ENCODE measurements around the gene HSD11B1. TPM values are rescaled to one million over a fixed set of nuclear protein-coding genes. Genes with fewer than 3 reads are reported as not detected.

The HSD11B1 gene
- total and polyA plus RNA-seq, 4 donors, result 3.0 to 21.5 (median 12.1) TPM

DNA sequence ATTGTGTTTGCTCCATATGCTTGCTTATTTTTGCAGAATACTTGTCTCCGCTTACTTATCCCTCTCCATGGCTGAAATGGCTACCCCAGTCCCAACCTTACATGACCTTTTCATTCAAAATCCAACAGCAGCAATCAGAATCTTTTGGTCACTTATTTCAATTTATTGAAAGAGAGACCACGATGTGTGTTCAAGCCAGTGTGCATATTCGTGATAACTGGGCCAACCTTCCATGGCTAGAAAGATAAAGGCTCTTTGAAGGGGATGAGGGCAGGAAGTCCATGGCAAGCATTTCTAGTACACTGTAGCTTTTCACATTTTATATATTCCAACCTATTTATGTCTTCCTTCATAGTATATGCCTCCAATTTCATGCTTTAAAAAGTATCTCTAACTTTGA, 23.1 kb downstream of the HSD11B1 start:
- intact Hi-C loops (cut with DNase I), result no loop called here
- ATAC-seq (ENCODE audit: low FRiP score) (no peak), DNase-seq (no peak)
- H3K36me3 ChIP-seq (ENCODE audit: control insufficient read depth in 1 of 2, insufficient read depth in 2 of 2, low read length in 1 of 2), result no peaks in the 10 kb centered on the region
- H3K27me3 ChIP-seq (ENCODE audit: control insufficient read depth in 1 of 2, insufficient read depth in 2 of 2, low read length in 1 of 2), result no peaks in the 10 kb centered on the region
- WGBS, 2 donors, result 82 to 84% methylated on average over 3 of the region's 3 CpGs
- H3K27ac ChIP-seq (ENCODE audit: low read depth in 1 of 2, low read length in 2 of 2), result no peak overlapping the region
- H3K9me3 ChIP-seq (ENCODE audit: control insufficient read depth, low read length), result peaks cover 2% of the 10 kb centered on the region
- H3K4me3 ChIP-seq (ENCODE audit: low read length in 2 of 2), result no peak overlapping the region
- no peaks in the 10 kb centered on the region for H3K4me1 ChIP-seq (ENCODE audit: control insufficient read depth in 1 of 2, insufficient read depth in 2 of 2, low read length in 2 of 2)

DNA sequence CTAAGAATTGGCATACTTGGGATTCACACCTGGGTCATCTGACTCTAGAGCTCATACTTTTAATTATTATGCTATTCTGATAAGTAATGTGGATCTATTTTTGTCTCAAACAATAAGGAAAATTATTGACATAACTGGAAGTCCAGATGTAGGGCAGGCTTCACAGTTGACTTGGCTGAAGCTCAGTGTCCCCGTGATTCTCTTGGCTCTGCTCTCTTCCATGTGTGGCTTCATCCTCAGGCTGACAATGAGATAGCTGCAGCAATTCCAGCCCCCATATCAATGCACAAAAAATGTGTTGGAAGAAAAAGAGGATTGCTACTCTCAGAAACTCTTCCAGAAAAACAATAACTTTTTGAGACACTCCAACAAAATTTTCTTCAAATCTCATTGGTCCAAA, 23.8 kb downstream of the HSD11B1 start:
- Histone ChIP-seq H3K27ac (ENCODE audit: low read depth in 1 of 2, low read length in 2 of 2) (no peak overlapping the region), H3K4me1 (ENCODE audit: control insufficient read depth in 1 of 2, insufficient read depth in 2 of 2, low read length in 2 of 2) (no peaks in the 10 kb centered on the region), H3K36me3 (ENCODE audit: control insufficient read depth in 1 of 2, insufficient read depth in 2 of 2, low read length in 1 of 2) (no peaks in the 10 kb centered on the region), H3K27me3 (ENCODE audit: control insufficient read depth in 1 of 2, insufficient read depth in 2 of 2, low read length in 1 of 2) (no peaks in the 10 kb centered on the region), H3K9me3 (ENCODE audit: control insufficient read depth, low read length) (peaks cover 2% of the 10 kb centered on the region), H3K4me3 (ENCODE audit: low read length in 2 of 2) (no peak overlapping the region)
- intact Hi-C loops (cut with DNase I), result no loop called here
- DNase-seq, result no peak
- 42 to 47% methylated on average over 1 of the region's 1 CpG for WGBS, 2 donors
- ATAC-seq (ENCODE audit: low FRiP score), result no peak

DNA sequence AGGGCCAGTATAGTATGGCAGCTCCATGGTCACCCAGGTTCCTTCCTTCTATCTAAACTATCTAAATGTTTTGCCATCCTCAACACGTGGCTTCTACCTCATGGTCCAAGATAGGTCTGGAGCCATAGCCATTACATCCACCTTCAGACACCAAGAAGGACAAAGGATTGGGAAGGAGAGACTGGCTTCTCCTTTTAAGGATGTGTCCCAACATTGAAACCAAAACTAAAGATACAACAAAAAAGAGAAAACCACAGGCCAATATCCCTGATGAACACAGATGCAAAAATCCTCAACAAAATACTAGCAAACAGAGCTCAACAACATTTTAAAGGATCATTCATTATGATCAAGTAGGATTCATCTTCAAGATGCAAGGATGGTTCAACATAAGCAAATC, 24.8 kb downstream of the HSD11B1 start:
- Histone ChIP-seq H3K27ac (ENCODE audit: low read depth in 1 of 2, low read length in 2 of 2) (no peak overlapping the region), H3K4me3 (ENCODE audit: low read length in 2 of 2) (no peak overlapping the region), H3K36me3 (ENCODE audit: control insufficient read depth in 1 of 2, insufficient read depth in 2 of 2, low read length in 1 of 2) (no peaks in the 10 kb centered on the region), H3K9me3 (ENCODE audit: control insufficient read depth, low read length) (peaks cover 2% of the 10 kb centered on the region), H3K27me3 (ENCODE audit: control insufficient read depth in 1 of 2, insufficient read depth in 2 of 2, low read length in 1 of 2) (no peaks in the 10 kb centered on the region), H3K4me1 (ENCODE audit: control insufficient read depth in 1 of 2, insufficient read depth in 2 of 2, low read length in 2 of 2) (no peaks in the 10 kb centered on the region)
- no peak for ATAC-seq (ENCODE audit: low FRiP score)
- 46 to 70% methylated on average over 1 of the region's 1 CpG for WGBS, 2 donors
- intact Hi-C loops (cut with DNase I), result no loop called here
- DNase-seq, result no peak

DNA sequence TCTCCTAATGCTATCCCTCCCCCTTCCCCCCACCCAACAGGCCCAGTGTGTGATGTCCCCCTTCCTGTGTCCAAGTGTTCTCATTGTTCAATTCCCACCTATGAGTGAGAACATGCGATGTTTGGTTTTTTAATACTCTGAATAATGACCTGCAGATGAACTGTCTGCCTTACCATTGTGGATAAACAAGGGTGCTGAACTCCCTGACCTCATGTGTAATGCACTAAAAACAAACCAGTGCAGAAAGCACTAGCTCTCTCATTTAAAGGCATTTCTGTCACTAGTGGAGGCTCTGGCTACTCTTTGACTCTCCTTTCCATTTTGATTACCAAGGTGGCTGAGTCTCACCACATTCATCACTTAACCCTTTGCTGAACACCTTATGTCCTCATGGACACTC, 28.1 kb downstream of the HSD11B1 start:
- Histone ChIP-seq H3K36me3 (ENCODE audit: control insufficient read depth in 1 of 2, insufficient read depth in 2 of 2, low read length in 1 of 2) (no peaks in the 10 kb centered on the region), H3K4me1 (ENCODE audit: control insufficient read depth in 1 of 2, insufficient read depth in 2 of 2, low read length in 2 of 2) (no peaks in the 10 kb centered on the region), H3K27me3 (ENCODE audit: control insufficient read depth in 1 of 2, insufficient read depth in 2 of 2, low read length in 1 of 2) (no peaks in the 10 kb centered on the region), H3K27ac (ENCODE audit: low read depth in 1 of 2, low read length in 2 of 2) (no peak overlapping the region), H3K9me3 (ENCODE audit: control insufficient read depth, low read length) (peaks cover 2% of the 10 kb centered on the region), H3K4me3 (ENCODE audit: low read length in 2 of 2) (no peak overlapping the region)
- WGBS, 2 donors, result 25 to 52% methylated on average over 1 of the region's 1 CpG
- no peak for DNase-seq
- no peak for ATAC-seq (ENCODE audit: low FRiP score)
- intact Hi-C loops (cut with DNase I), result no loop called here

DNA sequence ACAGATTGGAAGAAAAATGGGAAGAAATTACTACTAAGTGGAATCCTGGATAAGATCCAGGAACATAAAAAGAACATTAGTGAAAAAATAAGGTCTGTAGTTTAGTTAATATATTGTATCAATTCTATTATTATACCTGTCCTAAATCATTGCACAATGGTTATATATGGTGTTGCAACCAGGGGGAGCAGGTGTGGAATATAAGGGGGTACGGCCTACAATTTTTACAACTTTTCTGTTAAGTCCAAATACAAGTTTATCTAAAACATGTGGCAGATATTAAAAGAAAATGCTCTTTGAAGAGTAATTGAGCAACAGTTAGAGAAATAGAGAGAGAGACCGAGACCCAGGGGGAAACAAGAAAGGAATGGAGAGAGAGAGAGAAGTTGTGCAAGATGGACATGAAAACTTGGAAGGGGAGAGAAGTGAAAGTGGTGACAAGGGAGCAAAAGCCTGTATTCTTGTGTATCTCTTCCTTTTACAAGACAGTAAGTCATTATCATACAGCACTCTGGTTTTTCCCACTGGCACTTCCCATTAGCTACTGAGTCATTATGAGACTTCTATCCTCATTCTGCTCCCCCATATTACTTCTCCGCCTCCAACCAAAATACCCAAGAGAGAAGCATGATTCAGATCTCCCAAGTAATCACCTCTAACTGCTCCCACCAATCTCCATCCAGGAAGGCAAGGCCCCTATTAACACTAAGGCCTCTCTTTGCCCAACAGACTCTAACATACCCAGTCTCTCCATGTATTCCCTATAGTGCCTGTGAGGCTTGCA, 29.0 kb downstream of the HSD11B1 start:
- Histone ChIP-seq H3K4me3 (ENCODE audit: low read length in 2 of 2) (no peak overlapping the region), H3K27me3 (ENCODE audit: control insufficient read depth in 1 of 2, insufficient read depth in 2 of 2, low read length in 1 of 2) (no peaks in the 10 kb centered on the region), H3K4me1 (ENCODE audit: control insufficient read depth in 1 of 2, insufficient read depth in 2 of 2, low read length in 2 of 2) (no peaks in the 10 kb centered on the region), H3K36me3 (ENCODE audit: control insufficient read depth in 1 of 2, insufficient read depth in 2 of 2, low read length in 1 of 2) (no peaks in the 10 kb centered on the region), H3K9me3 (ENCODE audit: control insufficient read depth, low read length) (peaks cover 2% of the 10 kb centered on the region), H3K27ac (ENCODE audit: low read depth in 1 of 2, low read length in 2 of 2) (no peak overlapping the region)
- WGBS, 2 donors, result 89 to 91% methylated on average over 3 of the region's 3 CpGs
- intact Hi-C loops (cut with DNase I), result no loop called here
- DNase-seq (no peak), ATAC-seq (ENCODE audit: low FRiP score) (peak; percentile 60)

DNA sequence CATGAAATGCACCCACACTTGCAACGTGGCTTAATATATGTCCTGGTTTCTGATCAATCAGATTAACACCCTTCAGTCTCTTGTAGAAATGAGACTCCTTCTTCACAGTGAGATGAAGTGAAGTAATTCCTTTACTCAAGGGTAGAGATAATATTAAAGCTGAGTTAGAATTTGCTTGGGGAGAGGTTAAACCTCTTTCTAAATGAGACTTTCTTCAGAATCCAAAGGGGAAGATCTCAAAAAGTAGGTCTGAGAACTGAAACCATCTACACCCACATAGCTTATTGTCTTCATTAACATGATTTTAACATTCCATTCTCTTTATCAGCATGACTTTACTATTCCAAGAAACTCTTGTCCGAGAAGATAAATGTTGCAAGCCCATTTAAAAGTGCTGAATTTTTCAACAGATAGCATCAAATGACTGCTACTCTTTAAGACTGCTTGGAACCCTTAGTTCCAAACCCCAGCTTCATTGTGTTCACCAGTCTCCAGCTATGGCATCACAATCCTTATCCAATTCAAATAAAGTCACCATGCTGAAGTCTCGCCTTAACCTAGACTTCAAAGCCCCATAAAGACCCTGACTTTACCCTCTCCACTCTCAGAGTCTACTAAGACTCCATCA, 32.0 kb downstream of the HSD11B1 start:
- H3K36me3 ChIP-seq (ENCODE audit: control insufficient read depth in 1 of 2, insufficient read depth in 2 of 2, low read length in 1 of 2), result no peaks in the 10 kb centered on the region
- WGBS, 2 donors, result 62 to 63% methylated on average over 3 of the region's 3 CpGs
- intact Hi-C loops (cut with DNase I), result no loop called here
- no peaks in the 10 kb centered on the region for H3K9me3 ChIP-seq (ENCODE audit: control insufficient read depth, low read length)
- H3K4me1 ChIP-seq (ENCODE audit: control insufficient read depth in 1 of 2, insufficient read depth in 2 of 2, low read length in 2 of 2), result no peaks in the 10 kb centered on the region
- H3K27me3 ChIP-seq (ENCODE audit: control insufficient read depth in 1 of 2, insufficient read depth in 2 of 2, low read length in 1 of 2), result no peaks in the 10 kb centered on the region
- DNase-seq, result no peak
- H3K4me3 ChIP-seq (ENCODE audit: low read length in 2 of 2), result no peak overlapping the region
- no peak for ATAC-seq (ENCODE audit: low FRiP score)
- no peak overlapping the region for H3K27ac ChIP-seq (ENCODE audit: low read depth in 1 of 2, low read length in 2 of 2)

DNA sequence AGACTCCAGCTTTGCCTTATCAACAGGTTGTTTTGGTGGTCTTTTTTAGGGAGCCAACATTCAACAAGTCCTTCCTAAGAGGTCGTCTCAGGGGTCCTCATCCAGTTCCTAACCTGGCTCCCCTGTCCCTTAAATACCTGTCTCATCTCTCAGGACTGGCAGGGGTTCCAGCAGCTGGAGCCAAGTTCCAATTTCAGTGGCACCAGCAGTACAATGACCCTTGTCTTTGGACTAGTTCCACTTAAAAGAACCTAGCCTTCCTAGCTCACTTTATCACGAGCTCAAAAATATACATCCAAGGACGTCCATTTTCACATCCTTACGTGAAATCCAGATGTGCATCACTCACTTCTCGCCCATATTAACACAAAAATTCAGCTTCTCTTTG, 32.5 kb downstream of the HSD11B1 start:
- intact Hi-C loops (cut with DNase I), result no loop called here
- Histone ChIP-seq H3K27me3 (ENCODE audit: control insufficient read depth in 1 of 2, insufficient read depth in 2 of 2, low read length in 1 of 2) (no peaks in the 10 kb centered on the region), H3K36me3 (ENCODE audit: control insufficient read depth in 1 of 2, insufficient read depth in 2 of 2, low read length in 1 of 2) (no peaks in the 10 kb centered on the region), H3K4me3 (ENCODE audit: low read length in 2 of 2) (no peak overlapping the region), H3K4me1 (ENCODE audit: control insufficient read depth in 1 of 2, insufficient read depth in 2 of 2, low read length in 2 of 2) (no peaks in the 10 kb centered on the region), H3K27ac (ENCODE audit: low read depth in 1 of 2, low read length in 2 of 2) (no peak overlapping the region), H3K9me3 (ENCODE audit: control insufficient read depth, low read length) (no peaks in the 10 kb centered on the region)
- ATAC-seq (ENCODE audit: low FRiP score), result no peak
- 71 to 78% methylated on average over 5 of the region's 5 CpGs for WGBS, 2 donors
- DNase-seq, result no peak

DNA sequence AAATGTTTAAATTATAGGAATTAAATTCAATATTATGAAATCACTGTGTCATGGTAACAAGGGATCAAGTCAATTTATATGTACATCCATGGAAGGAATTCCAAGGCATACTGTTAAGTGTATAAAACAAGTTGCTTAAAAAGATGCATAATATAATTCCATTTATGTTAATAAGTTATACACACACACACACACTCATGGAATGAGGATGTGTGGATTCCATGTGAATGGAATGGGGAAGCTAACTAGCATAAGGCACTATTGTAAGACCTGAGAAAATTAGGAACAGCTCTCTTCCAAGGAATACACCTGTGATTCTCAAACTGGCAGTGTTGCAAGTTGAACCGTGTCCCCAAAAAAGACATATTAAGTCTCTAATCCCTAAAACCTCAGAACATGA, 33.6 kb downstream of the HSD11B1 start:
- Histone ChIP-seq H3K36me3 (ENCODE audit: control insufficient read depth in 1 of 2, insufficient read depth in 2 of 2, low read length in 1 of 2) (no peaks in the 10 kb centered on the region), H3K27me3 (ENCODE audit: control insufficient read depth in 1 of 2, insufficient read depth in 2 of 2, low read length in 1 of 2) (no peaks in the 10 kb centered on the region), H3K9me3 (ENCODE audit: control insufficient read depth, low read length) (no peaks in the 10 kb centered on the region), H3K4me3 (ENCODE audit: low read length in 2 of 2) (no peak overlapping the region), H3K27ac (ENCODE audit: low read depth in 1 of 2, low read length in 2 of 2) (no peak overlapping the region), H3K4me1 (ENCODE audit: control insufficient read depth in 1 of 2, insufficient read depth in 2 of 2, low read length in 2 of 2) (no peaks in the 10 kb centered on the region)
- 90 to 93% methylated on average over 1 of the region's 1 CpG for WGBS, 2 donors
- no peak for ATAC-seq (ENCODE audit: low FRiP score)
- intact Hi-C loops (cut with DNase I), result no loop called here
- DNase-seq, result no peak

DNA sequence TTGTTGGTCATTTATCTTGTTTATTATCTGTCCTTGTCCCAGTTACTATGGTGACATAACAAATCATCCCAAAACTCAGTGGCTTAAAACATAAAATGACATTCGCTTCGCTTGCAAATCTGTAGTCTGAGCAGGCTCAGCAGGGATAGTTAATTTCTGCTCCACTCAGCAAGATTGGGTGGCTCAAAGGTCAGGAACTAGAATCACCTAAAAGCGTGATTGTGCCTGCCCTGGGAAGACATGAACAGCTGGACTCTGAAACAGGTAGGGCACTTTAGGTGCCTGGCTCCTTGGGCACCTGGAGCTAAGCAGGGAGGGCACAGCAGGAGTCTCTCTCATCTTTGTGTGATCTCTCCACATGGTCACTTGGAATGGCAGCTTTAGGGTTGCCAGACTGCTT, 36.5 kb downstream of the HSD11B1 start:
- ATAC-seq (ENCODE audit: low FRiP score) (no peak), DNase-seq (no peak)
- intact Hi-C loops (cut with DNase I), result no loop called here
- no peaks in the 10 kb centered on the region for H3K27me3 ChIP-seq (ENCODE audit: control insufficient read depth in 1 of 2, insufficient read depth in 2 of 2, low read length in 1 of 2)
- H3K9me3 ChIP-seq (ENCODE audit: control insufficient read depth, low read length), result no peaks in the 10 kb centered on the region
- 90 to 93% methylated on average over 3 of the region's 3 CpGs for WGBS, 2 donors
- no peaks in the 10 kb centered on the region for H3K4me1 ChIP-seq (ENCODE audit: control insufficient read depth in 1 of 2, insufficient read depth in 2 of 2, low read length in 2 of 2)
- H3K27ac ChIP-seq (ENCODE audit: low read depth in 1 of 2, low read length in 2 of 2), result no peak overlapping the region
- no peaks in the 10 kb centered on the region for H3K36me3 ChIP-seq (ENCODE audit: control insufficient read depth in 1 of 2, insufficient read depth in 2 of 2, low read length in 1 of 2)
- H3K4me3 ChIP-seq (ENCODE audit: low read length in 2 of 2), result no peak overlapping the region

Data from aorta (tissue), 5 donors.